T-cell (primary cell): ENCODE results near the gene GPR137. TPM values are rescaled to one million over a fixed set of nuclear protein-coding genes. Genes with fewer than 3 reads are reported as not detected.

Experiments used
- ATAC-seq, 4 experiments: fragments of 200-7000 bp in 3 of 4; fragments of 150-1000 bp in 1 of 4; cut with Tn5 transposase; replicated peaks in 1 of 4; 1 replicate in 3 of 4; 2 replicates in 1 of 4; pipeline ENCODE4 v1.10.0; 2021; ENCODE audit warnings: moderate library complexity in 3 of 4, mild to moderate bottlenecking in 2 of 4, moderate number of reproducible peaks in 1 of 4
- CTCF ChIA-PET, 2 donors: fragments of 300-600 bp; sonication (Branson Sonifier 250); formaldehyde crosslinking; loops; one replicate each; lab custom pipeline; 2022; ENCODE audit warnings: antibody characterized with exemption in 2 of 2; lab: Charles Lee
- POLR2A ChIA-PET, 2 donors: fragments of 300-600 bp; sonication (Branson Sonifier 250); formaldehyde crosslinking; loops; one replicate each; lab custom pipeline; 2022; ENCODE audit warnings: antibody characterized with exemption in 2 of 2; lab: Charles Lee
- DNase-seq, 35 experiments: peaks; one replicate each; pipeline versions ENCODE4 v3.0.0 to v3.0.0-alpha.2; 2013 to 2023
- H3K27ac ChIP-seq: one replicate; pipeline ENCODE4 v1.5.1; 2013; ENCODE audit warnings: low read length
- H3K27me3 ChIP-seq, 2 experiments: replicated peaks in 1 of 2; 1 replicate in 1 of 2; 2 replicates in 1 of 2; pipeline versions ENCODE4 v1.6.1 to v1.7.0; 2013; ENCODE audit warnings: low read length in 1 of 2, mixed read lengths in 1 of 2; ENCODE audit not compliant: control insufficient read depth in 2 of 2, insufficient read depth in 2 of 2; ENCODE audit errors: extremely low read depth in 1 of 2
- H3K36me3 ChIP-seq, 2 donors: 1 replicate in 1 of 2; 2 replicates in 1 of 2; pipeline versions ENCODE4 v1.6.1 to v1.7.0; 2013; ENCODE audit warnings: low read length in 1 of 2; ENCODE audit not compliant: control insufficient read depth in 2 of 2, insufficient read depth in 1 of 2; ENCODE audit errors: extremely low read depth in 1 of 2
- H3K4me1 ChIP-seq, 2 experiments: 1 replicate in 1 of 2; 2 replicates in 1 of 2; pipeline versions ENCODE4 v1.6.1 to v1.7.0; 2013; ENCODE audit warnings: low read length in 2 of 2, mixed read lengths in 1 of 2; ENCODE audit not compliant: insufficient read depth in 2 of 2, control insufficient read depth in 1 of 2; ENCODE audit errors: extremely low read depth in 1 of 2
- H3K4me3 ChIP-seq, 2 donors: 1 replicate in 1 of 2; 2 replicates in 1 of 2; pipeline versions ENCODE4 v1.5.1 to v1.7.0; 2013; ENCODE audit warnings: mild to moderate bottlenecking in 2 of 2, low read length in 1 of 2, moderate library complexity in 1 of 2; ENCODE audit not compliant: control insufficient read depth in 1 of 2; ENCODE audit errors: extremely low read depth in 1 of 2
- H3K9me3 ChIP-seq: 2 replicates; pipeline ENCODE4 v1.7.0; 2013
- H3K27ac Mint-ChIP-seq, 2 donors: one replicate each; pipeline ENCODE4 v1.8.0; 2020 to 2021; ENCODE audit warnings: mild to moderate bottlenecking in 2 of 2, mixed read lengths in 2 of 2
- H3K27me3 Mint-ChIP-seq, 2 donors: one replicate each; pipeline ENCODE4 v1.8.0; 2021 to 2022; ENCODE audit warnings: mixed read lengths in 2 of 2
- H3K36me3 Mint-ChIP-seq: one replicate; pipeline ENCODE4 v1.8.0; 2021; ENCODE audit warnings: mixed read lengths
- H3K4me1 Mint-ChIP-seq, 3 donors: one replicate each; pipeline ENCODE4 v1.8.0; 2020 to 2022; ENCODE audit warnings: mixed read lengths in 3 of 3, mild to moderate bottlenecking in 1 of 3
- H3K4me3 Mint-ChIP-seq, 3 donors: one replicate each; pipeline ENCODE4 v1.8.0; 2020 to 2022; ENCODE audit warnings: mild to moderate bottlenecking in 3 of 3, mixed read lengths in 3 of 3, moderate library complexity in 3 of 3
- H3K9me3 Mint-ChIP-seq, 3 donors: one replicate each; pipeline ENCODE4 v1.8.0; 2020 to 2022; ENCODE audit warnings: mixed read lengths in 3 of 3
- WGBS: methylation state at CpG from one replicate; pipeline ENCODE4 v1.1.5; 2013; ENCODE audit warnings: missing lambda C conversion rate; ENCODE audit not compliant: insufficient coverage; 5-methylcytosine and 5-hydroxymethylcytosine counted together
- total RNA-seq, 35 experiments: library from RNA in 6 of 35; stranded (reverse) in 6 of 35; fragments of 120-200 nt in 1 of 35; gene quantifications; one replicate each; pipeline versions ENCODE4 v1.2.1 to v1.2.4 and lab custom pipeline; 2013 to 2026

Gene GPR137
- total RNA-seq, 5 donors from 2014 or later (not counting 1 experiment from before 2014, with no cell fraction given): 31.0 to 39.8 (median 34.2) TPM

DNA sequence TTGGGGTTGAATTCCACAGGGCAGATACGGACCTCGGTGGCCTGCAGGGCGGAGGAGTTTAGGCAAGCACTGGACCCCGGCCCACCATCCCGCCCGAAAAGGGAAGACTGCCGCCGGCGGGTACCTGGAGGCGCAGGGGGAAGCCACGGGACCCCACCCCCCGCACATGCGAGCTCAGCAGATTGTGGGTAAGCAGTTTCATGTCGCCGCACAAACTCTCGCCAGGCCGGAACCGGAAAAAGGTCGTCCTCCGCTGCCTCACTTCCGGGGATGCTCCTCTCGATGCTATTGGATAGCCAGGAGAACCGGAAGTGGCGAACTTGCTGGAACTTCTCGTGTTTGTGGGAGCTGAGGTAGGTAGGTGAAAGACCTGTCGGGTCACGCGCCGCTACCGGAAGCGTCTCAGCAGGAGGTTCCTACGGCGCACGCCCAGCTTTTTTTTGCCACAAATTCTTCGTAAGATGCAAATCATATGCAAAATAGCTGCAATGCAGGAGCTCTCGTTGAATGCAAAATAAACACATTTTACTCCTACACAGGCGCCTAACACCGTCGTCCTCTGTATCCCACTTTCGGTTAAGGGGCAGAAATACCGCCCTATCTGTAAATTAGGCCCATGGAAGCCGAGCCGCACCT, 31.8 kb downstream of the GPR137 start, which contains the start of gene TRMT112:
Gene TRMT112, minus strand, starts transcription at position 235 of the 636 bp plus-strand sequence. Its CDS starts 33 bp downstream, at position 202.
- DNase-seq (peak; percentile 82 to 99 (median 97)), ATAC-seq (peak; percentile 82 to 84 (median 83))
- H3K36me3 ChIP-seq: peaks cover 0 to 37% of the 10 kb centered on the region in 2 donors
- H3K4me3 ChIP-seq: peak within 1 kb of the TSS; percentile 76 to 79
- Mint-ChIP-seq H3K4me1 (peaks cover 29 to 57% (median 43%) of the 10 kb centered on the region in 3 donors), H3K36me3 (peaks cover 28% of the 10 kb centered on the region), H3K9me3 (no peaks in the 10 kb centered on the region), H3K27me3 (no peaks in the 10 kb centered on the region), H3K4me3 (peak within 1 kb of the TSS; percentile 91 to 96 (median 93)), H3K27ac (peak within 1 kb of the TSS; percentile 99 to 100)
- ChIA-PET CTCF (interaction anchor here (0.6 to 2.6 kb wide), 22 partner anchors 12 to 1654 kb away, joined by 3 to 41 read pairs (median 6); partner anchors contain the start of genes CATSPERZ (in 1 of the 2), CCDC88B (in 1 of the 2), ESRRA (in 1 of the 2) and FKBP2 (in 1 of the 2)), POLR2A (interaction anchor here (0.6 to 1.5 kb wide), 16 partner anchors 13 to 1653 kb away, joined by 3 to 16 read pairs (median 5); partner anchors contain the start of genes CCDC88B (in 2 of the 2), BAD (in 1 of the 2), C11orf98 (in 1 of the 2) and CSKMT (in 1 of the 2))
- H3K4me1 ChIP-seq: peaks cover 2 to 42% of the 10 kb centered on the region in 2 experiments
- H3K27me3 ChIP-seq: no peaks in the 10 kb centered on the region
- H3K27ac ChIP-seq: peak within 1 kb of the TSS; percentile 98
- no peaks in the 10 kb centered on the region for H3K9me3 ChIP-seq
- under 1% methylated on average over 40 of the region's 43 CpGs for WGBS

- ATAC-seq: peak; percentile 77 to 85 (median 82)
- peaks cover 0 to 43% of the 10 kb centered on the region in 2 donors for H3K36me3 ChIP-seq
- Mint-ChIP-seq H3K4me1 (peaks cover 22 to 49% (median 36%) of the 10 kb centered on the region in 3 donors), H3K36me3 (peaks cover 22% of the 10 kb centered on the region), H3K9me3 (no peaks in the 10 kb centered on the region), H3K4me3 (peak within 1 kb of the TSS; percentile 91 to 96 (median 93)), H3K27ac (peak within 1 kb of the TSS; percentile 99 to 100), H3K27me3 (no peaks in the 10 kb centered on the region)
- WGBS: 0% methylated on average over 33 of the region's 61 CpGs
- peak; percentile 84 to 98 (median 94) for DNase-seq
- H3K9me3 ChIP-seq: no peaks in the 10 kb centered on the region
- H3K27me3 ChIP-seq: no peaks in the 10 kb centered on the region
- peaks cover 2 to 35% of the 10 kb centered on the region in 2 experiments for H3K4me1 ChIP-seq
- POLR2A ChIA-PET: interaction anchor here (0.6 to 1.5 kb wide), 19 partner anchors 13 to 1653 kb away, joined by 3 to 16 read pairs (median 5); partner anchors contain the start of genes CCDC88B (in 2 of the 2), BAD (in 1 of the 2), C11orf98 (in 1 of the 2) and CSKMT (in 1 of the 2)
- peak within 1 kb of the TSS; percentile 98 for H3K27ac ChIP-seq
- H3K4me3 ChIP-seq: peak within 1 kb of the TSS; percentile 76 to 79
- CTCF ChIA-PET: interaction anchor here (0.6 to 2.6 kb wide), 22 partner anchors 13 to 1751 kb away, joined by 3 to 41 read pairs (median 5); partner anchors contain the start of genes CATSPERZ (in 1 of the 2), CCDC88B (in 1 of the 2), ESRRA (in 1 of the 2) and FKBP2 (in 1 of the 2)
Measured at GRCh38 chr11:64317961-64318765, 32.5 kb downstream of the GPR137 start, which contains the start of gene PRDX5. PRDX5 (plus strand) TSS chr11:64318121; CDS start chr11:64318216, 95 bp downstream.

GRCh38 chr11:64318766-64319761, 33.4 kb downstream of the GPR137 start:
- H3K9me3 ChIP-seq: no peaks in the 10 kb centered on the region
- DNase-seq: peak in 1 of 35 experiments; percentile 49
- peak overlapping the region; percentile 98 for H3K27ac ChIP-seq
- H3K4me1 ChIP-seq: peaks cover 2 to 34% of the 10 kb centered on the region in 2 experiments
- H3K4me3 ChIP-seq: peak overlapping the region; percentile 76 to 79
- peak overlapping the region; percentile 99 to 100 for H3K27ac Mint-ChIP-seq
- H3K36me3 ChIP-seq: peaks cover 6 to 41% of the 10 kb centered on the region in 2 donors
- H3K4me1 Mint-ChIP-seq: peaks cover 22 to 49% (median 33%) of the 10 kb centered on the region in 3 donors
- H3K27me3 Mint-ChIP-seq: no peaks in the 10 kb centered on the region
- H3K36me3 Mint-ChIP-seq: peaks cover 18% of the 10 kb centered on the region
- no peaks in the 10 kb centered on the region for H3K9me3 Mint-ChIP-seq
- ChIA-PET CTCF (interaction anchor here (0.7 to 2.6 kb wide), 8 partner anchors 13 to 1750 kb away, joined by 3 to 41 read pairs (median 16); partner anchors contain the start of genes CATSPERZ (in 1 of the 2), CCDC88B (in 1 of the 2), ESRRA (in 1 of the 2) and NUDT22 (in 1 of the 2)), POLR2A (interaction anchor here (0.6 to 1.3 kb wide), 4 partner anchors 19 to 1447 kb away, joined by 3 to 6 read pairs (median 4); partner anchors contain the start of gene CCDC88B (in 1 of the 2))
- peak overlapping the region; percentile 91 to 96 (median 93) for H3K4me3 Mint-ChIP-seq
- ATAC-seq: no peak
- WGBS: 33% methylated on average over 9 of the region's 19 CpGs
- H3K27me3 ChIP-seq: no peaks in the 10 kb centered on the region

DNA sequence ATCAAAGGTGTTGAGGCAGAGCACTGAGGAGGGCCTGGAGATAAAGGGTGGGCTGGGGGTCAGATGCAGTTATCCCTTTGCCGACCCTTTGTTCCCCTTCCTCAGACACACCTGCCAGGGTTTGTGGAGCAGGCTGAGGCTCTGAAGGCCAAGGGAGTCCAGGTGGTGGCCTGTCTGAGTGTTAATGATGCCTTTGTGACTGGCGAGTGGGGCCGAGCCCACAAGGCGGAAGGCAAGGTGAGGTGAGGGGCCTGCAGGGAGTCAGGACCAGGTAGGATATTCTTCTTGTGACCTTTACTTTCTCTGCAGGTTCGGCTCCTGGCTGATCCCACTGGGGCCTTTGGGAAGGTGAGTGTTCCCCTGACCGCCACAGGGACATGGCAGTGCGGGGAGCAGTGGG, 34.9 kb downstream of the GPR137 start:
- H3K4me1 ChIP-seq: peaks cover 2 to 34% of the 10 kb centered on the region in 2 experiments
- peak overlapping the region in 1 of 3 donors; percentile 28 for H3K4me3 Mint-ChIP-seq
- no peaks in the 10 kb centered on the region for H3K9me3 Mint-ChIP-seq
- ATAC-seq (no peak), DNase-seq (no peak)
- no peaks in the 10 kb centered on the region for H3K27me3 Mint-ChIP-seq
- peaks cover 22 to 49% (median 33%) of the 10 kb centered on the region in 3 donors for H3K4me1 Mint-ChIP-seq
- H3K36me3 Mint-ChIP-seq: peaks cover 15% of the 10 kb centered on the region
- H3K27ac ChIP-seq: no peak overlapping the region
- ChIA-PET CTCF (interaction anchor here in 1 of 2 donors (0.6 kb wide), 1 partner anchor 10 kb away, joined by 3 read pairs; no protein-coding TSS in a partner anchor), POLR2A (no interaction called here)
- WGBS: 86% methylated on average over 5 of the region's 7 CpGs
- H3K27me3 ChIP-seq: no peaks in the 10 kb centered on the region
- no peak overlapping the region for H3K4me3 ChIP-seq
- H3K27ac Mint-ChIP-seq: no peak overlapping the region
- H3K36me3 ChIP-seq: peaks cover 6 to 26% of the 10 kb centered on the region in 2 donors
- H3K9me3 ChIP-seq: no peaks in the 10 kb centered on the region

GRCh38 chr11:64321026-64321425, 35.4 kb downstream of the GPR137 start:
- POLR2A ChIA-PET: no interaction called here
- Mint-ChIP-seq H3K27ac (no peak overlapping the region), H3K27me3 (no peaks in the 10 kb centered on the region)

More at GRCh38 chr11:64321026-64321425, 35.4 kb downstream of the GPR137 start:
- no peak for ATAC-seq
- Histone ChIP-seq H3K36me3 (peaks cover 6 to 25% of the 10 kb centered on the region in 2 donors), H3K27ac (no peak overlapping the region), H3K4me3 (no peak overlapping the region), H3K9me3 (no peaks in the 10 kb centered on the region), H3K4me1 (peaks cover 2 to 34% of the 10 kb centered on the region in 2 experiments), H3K27me3 (no peaks in the 10 kb centered on the region)
- peak overlapping the region in 2 of 3 donors; percentile 13 to 28 for H3K4me3 Mint-ChIP-seq
- peaks cover 15% of the 10 kb centered on the region for H3K36me3 Mint-ChIP-seq
- 71% methylated on average over 4 of the region's 5 CpGs for WGBS
- H3K4me1 Mint-ChIP-seq: peaks cover 22 to 49% (median 33%) of the 10 kb centered on the region in 3 donors
- DNase-seq: no peak
- CTCF ChIA-PET: no interaction called here
- no peaks in the 10 kb centered on the region for H3K9me3 Mint-ChIP-seq
